Panc1 (cell line): ENCODE data around the gene UBAP2. TPM values are rescaled to one million over a fixed set of nuclear protein-coding genes. Genes with fewer than 3 reads are reported as not detected.

Experiments
- ATAC-seq: fragments of 200-7000 bp; cut with Tn5 transposase; 2 replicates; pipeline ENCODE4 v1.9.1; 2020; ENCODE audit warnings: mild to moderate bottlenecking, moderate library complexity
- BruUV-seq: library from RNA; stranded (reverse); fragments of 400-500 nt; replicated peaks from 2 replicates; lab custom pipeline; 2021; lab: Mats Ljungman, UMichigan
- CTCF ChIA-PET: fragments of 300-600 bp; sonication (Branson Sonifier 250); formaldehyde crosslinking; loops from one replicate; lab custom pipeline; 2022; ENCODE audit warnings: antibody characterized with exemption; lab: Charles Lee
- POLR2A ChIA-PET: fragments of 300-600 bp; sonication (Branson Sonifier 250); formaldehyde crosslinking; loops from one replicate; lab custom pipeline; 2022; ENCODE audit warnings: antibody characterized with exemption; lab: Charles Lee
- DNase-seq: peaks from one replicate; pipeline ENCODE4 v3.0.0-alpha.2; 2010; ENCODE audit warnings: low read depth, low spot score
- H3K27ac ChIP-seq: 2 replicates; pipeline ENCODE4 v1.5.1; 2011; ENCODE audit warnings: mild to moderate bottlenecking, low read length, inconsistent platforms
- H3K27me3 ChIP-seq: fragments of 200-500 bp; sonication (Bioruptor generic); 2 replicates; pipeline ENCODE4 v1.6.0; 2014; ENCODE audit warnings: low read length, inconsistent platforms; ENCODE audit not compliant: control insufficient read depth, insufficient read depth
- H3K36me3 ChIP-seq: fragments of 200-500 bp; sonication (Bioruptor generic); 2 replicates; pipeline ENCODE4 v1.5.1; 2014; ENCODE audit warnings: inconsistent platforms, mild to moderate bottlenecking, low read length, moderate library complexity; ENCODE audit not compliant: control insufficient read depth, insufficient read depth
- H3K4me1 ChIP-seq: 2 replicates; pipeline ENCODE4 v1.5.1; 2011; ENCODE audit warnings: inconsistent platforms, mild to moderate bottlenecking, low read length, moderate library complexity; ENCODE audit not compliant: control insufficient read depth, insufficient read depth
- H3K4me3 ChIP-seq, 2 experiments: 2 replicates each; pipeline ENCODE4 v1.5.1; 2011 to 2012; ENCODE audit warnings: low read depth in 2 of 2, low read length in 2 of 2, mild to moderate bottlenecking in 2 of 2, inconsistent platforms in 1 of 2, moderate library complexity in 1 of 2
- H3K9me3 ChIP-seq: fragments of 200-500 bp; sonication (Bioruptor generic); 2 replicates; pipeline ENCODE4 v1.5.1; 2014; ENCODE audit warnings: low read depth, mild to moderate bottlenecking, inconsistent platforms, low read length, moderate library complexity; ENCODE audit not compliant: control insufficient read depth, insufficient read depth
- CTCF ChIP-seq: fragments of 450-650 bp; IDR thresholded peaks from 2 replicates; pipeline ENCODE4 v1.5.1; 2017; ENCODE audit warnings: mild to moderate bottlenecking
- POLR2AphosphoS5 ChIP-seq: IDR thresholded peaks from 2 replicates; pipeline ENCODE4 v1.6.1; 2012; ENCODE audit warnings: mild to moderate bottlenecking, low read depth, low read length, moderate library complexity
- SIN3A ChIP-seq: IDR thresholded peaks from 2 replicates; pipeline ENCODE4 v1.6.1; 2012; ENCODE audit warnings: low read depth, mild to moderate bottlenecking, low read length, moderate library complexity, borderline replicate concordance; ENCODE audit not compliant: insufficient read depth
- TCF7L2 ChIP-seq: IDR thresholded peaks from 2 replicates; pipeline ENCODE4 v1.6.1; 2011; ENCODE audit warnings: mild to moderate bottlenecking, low read depth, low read length, inconsistent platforms
- in situ Hi-C: cut with HindIII; loops from 2 replicates; pipeline ENCODE4 v1.10.0; 2016; ENCODE audit warnings: low sequenced_read_pairs, low pct_unique_long_range_greater_than_20kb
- intact Hi-C: fragments of 100-400 bp; cut with micrococcal nuclease; formaldehyde crosslinking; loops from one replicate; pipeline ENCODE4 v1.10.0; 2022; ENCODE audit not compliant: unreplicated experiment
- total RNA-seq: library from RNA; stranded (reverse); gene quantifications from one replicate; pipeline ENCODE4 v1.2.1, GENCODE V29; 2021; ENCODE audit not compliant: unreplicated experiment
- TF ChIP-seq, protein P1 (sequence below), 2 experiments: IDR thresholded peaks; 2 replicates each; pipeline ENCODE4 v1.6.1; 2011 to 2012; ENCODE audit warnings: low read depth in 2 of 2, control low read depth in 1 of 2, low read length in 1 of 2, mild to moderate bottlenecking in 1 of 2, moderate library complexity in 1 of 2; ENCODE audit not compliant: insufficient read depth in 1 of 2

The UBAP2 gene
- total RNA-seq, 1 experiment from 2014 or later: 94.6 TPM

GRCh38 chr9:33917036-33917435, 131.7 kb downstream of the UBAP2 start:
- ChIA-PET POLR2A (interaction anchor here (0.6 kb wide), 2 partner anchors 72 to 99 kb away, joined by 11 to 17 read pairs; no protein-coding TSS in a partner anchor), CTCF (interaction anchor here (0.5 kb wide), 1 partner anchor 179 kb away, joined by 7 read pairs; no protein-coding TSS in a partner anchor)
- Histone ChIP-seq H3K4me3 (no peak overlapping the region), H3K36me3 (peaks cover 32% of the 10 kb centered on the region), H3K9me3 (no peaks in the 10 kb centered on the region), H3K27ac (no peak overlapping the region), H3K4me1 (no peaks in the 10 kb centered on the region), H3K27me3 (no peaks in the 10 kb centered on the region)
- no peak for ATAC-seq
- no TSS peak for BruUV-seq
- in situ Hi-C loops (no loop called here), intact Hi-C loops (loop anchor here (10.0 kb wide), 1 partner anchor 102 kb away; the partner anchor contains the start of gene UBE2R2)
- TF ChIP-seq, protein P1, sequence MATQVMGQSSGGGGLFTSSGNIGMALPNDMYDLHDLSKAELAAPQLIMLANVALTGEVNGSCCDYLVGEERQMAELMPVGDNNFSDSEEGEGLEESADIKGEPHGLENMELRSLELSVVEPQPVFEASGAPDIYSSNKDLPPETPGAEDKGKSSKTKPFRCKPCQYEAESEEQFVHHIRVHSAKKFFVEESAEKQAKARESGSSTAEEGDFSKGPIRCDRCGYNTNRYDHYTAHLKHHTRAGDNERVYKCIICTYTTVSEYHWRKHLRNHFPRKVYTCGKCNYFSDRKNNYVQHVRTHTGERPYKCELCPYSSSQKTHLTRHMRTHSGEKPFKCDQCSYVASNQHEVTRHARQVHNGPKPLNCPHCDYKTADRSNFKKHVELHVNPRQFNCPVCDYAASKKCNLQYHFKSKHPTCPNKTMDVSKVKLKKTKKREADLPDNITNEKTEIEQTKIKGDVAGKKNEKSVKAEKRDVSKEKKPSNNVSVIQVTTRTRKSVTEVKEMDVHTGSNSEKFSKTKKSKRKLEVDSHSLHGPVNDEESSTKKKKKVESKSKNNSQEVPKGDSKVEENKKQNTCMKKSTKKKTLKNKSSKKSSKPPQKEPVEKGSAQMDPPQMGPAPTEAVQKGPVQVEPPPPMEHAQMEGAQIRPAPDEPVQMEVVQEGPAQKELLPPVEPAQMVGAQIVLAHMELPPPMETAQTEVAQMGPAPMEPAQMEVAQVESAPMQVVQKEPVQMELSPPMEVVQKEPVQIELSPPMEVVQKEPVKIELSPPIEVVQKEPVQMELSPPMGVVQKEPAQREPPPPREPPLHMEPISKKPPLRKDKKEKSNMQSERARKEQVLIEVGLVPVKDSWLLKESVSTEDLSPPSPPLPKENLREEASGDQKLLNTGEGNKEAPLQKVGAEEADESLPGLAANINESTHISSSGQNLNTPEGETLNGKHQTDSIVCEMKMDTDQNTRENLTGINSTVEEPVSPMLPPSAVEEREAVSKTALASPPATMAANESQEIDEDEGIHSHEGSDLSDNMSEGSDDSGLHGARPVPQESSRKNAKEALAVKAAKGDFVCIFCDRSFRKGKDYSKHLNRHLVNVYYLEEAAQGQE (IDR thresholded peaks at IDR 0.05; ENCODE audit: insufficient read depth in 1 of 2, low read depth in 2 of 2, low read length in 1 of 2): no peak
- TF ChIP-seq TCF7L2 (no peak), SIN3A (no peak), POLR2AphosphoS5 (no peak; the same call in 1 of the 2 replicates), CTCF (no peak)
- DNase-seq: no peak

DNA sequence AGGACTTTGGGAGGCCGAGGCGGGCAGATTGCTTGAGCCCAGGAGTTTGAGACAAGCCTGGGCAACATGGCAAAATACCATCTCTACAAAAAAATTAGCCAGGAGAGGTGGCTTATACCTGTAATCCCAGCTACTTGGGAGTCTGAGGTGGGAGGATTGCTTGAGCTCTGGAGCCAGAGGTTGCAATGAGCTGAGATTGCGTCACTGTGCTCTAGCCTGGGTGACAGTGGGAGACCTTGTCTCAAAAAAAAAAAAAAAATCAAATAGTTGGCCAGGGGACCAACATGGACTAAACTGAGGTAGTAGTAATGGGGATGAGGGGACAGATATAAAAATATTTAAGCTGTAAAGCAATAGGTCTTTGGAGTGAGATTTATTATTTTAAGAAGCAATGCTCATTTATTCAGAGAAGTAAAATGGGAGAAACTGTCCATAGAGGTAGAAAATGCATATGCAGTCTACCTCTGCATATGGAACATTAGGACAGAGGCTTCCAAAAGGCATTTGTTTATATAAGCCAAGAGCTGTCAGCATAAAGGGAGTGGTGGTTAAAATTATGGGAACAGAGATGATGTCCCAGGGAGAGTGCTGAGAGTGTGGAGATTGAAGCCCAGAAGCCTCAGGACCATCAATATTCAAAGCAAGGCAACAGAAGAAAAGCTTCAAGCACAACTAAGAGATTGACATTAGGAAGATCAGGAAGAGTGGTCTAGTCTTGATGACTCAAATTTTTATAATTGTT, 133.6 kb downstream of the UBAP2 start:
- intact Hi-C loops: loop anchor here (10.0 kb wide), 1 partner anchor 100 kb away; the partner anchor contains the start of gene UBE2R2
- CTCF ChIA-PET: no interaction called here
- H3K9me3 ChIP-seq: no peaks in the 10 kb centered on the region

More for the DNA sequence above, 133.6 kb downstream of the UBAP2 start:
- DNase-seq: no peak
- Histone ChIP-seq H3K27ac (no peak overlapping the region), H3K4me3 (no peak overlapping the region), H3K36me3 (peaks cover 23% of the 10 kb centered on the region), H3K4me1 (no peaks in the 10 kb centered on the region), H3K27me3 (no peaks in the 10 kb centered on the region)
- TF ChIP-seq, protein P1 (IDR thresholded peaks at IDR 0.05; ENCODE audit: insufficient read depth in 1 of 2, low read depth in 2 of 2, low read length in 1 of 2): no peak
- TF ChIP-seq POLR2AphosphoS5 (no peak), CTCF (no peak), SIN3A (no peak), TCF7L2 (no peak)
- ATAC-seq: no peak
- in situ Hi-C loops: no loop called here
- POLR2A ChIA-PET: interaction anchor here (0.6 kb wide), 1 partner anchor 91 kb away, joined by 5 read pairs; no protein-coding TSS in a partner anchor
- no TSS peak for BruUV-seq
